ENCODE results near the gene HAUS2. TPM values are rescaled to one million over a fixed set of nuclear protein-coding genes. Genes with fewer than 3 reads are reported as not detected.

The HAUS2 gene
- total RNA-seq, 1 donor from 2014 or later, result 17.6 TPM

GRCh38 chr15:42507514-42507913 is 41.1 kb upstream of the HAUS2 start:
- Mint-ChIP-seq H3K27me3 (ENCODE audit: low read depth) (no peaks in the 10 kb centered on the region), H3K27ac (peak overlapping the region; percentile 80), H3K9me3 (no peaks in the 10 kb centered on the region), H3K4me1 (peaks cover 15% of the 10 kb centered on the region), H3K4me3 (no peak overlapping the region), H3K36me3 (no peaks in the 10 kb centered on the region)
- no peak for DNase-seq (ENCODE audit: low spot score in 2 of 2, unreplicated experiment in 2 of 2)
- TF ChIP-seq CTCF (IDR thresholded peaks at IDR 0.05; ENCODE audit: unreplicated experiment), result no peak

- peaks cover 15% of the 10 kb centered on the region for H3K4me1 Mint-ChIP-seq
- no peak for TF ChIP-seq CTCF (IDR thresholded peaks at IDR 0.05; ENCODE audit: unreplicated experiment)
- peak overlapping the region; percentile 80 for H3K27ac Mint-ChIP-seq
- no peaks in the 10 kb centered on the region for H3K27me3 Mint-ChIP-seq (ENCODE audit: low read depth)
- H3K36me3 Mint-ChIP-seq, result peaks cover 4% of the 10 kb centered on the region
- H3K4me3 Mint-ChIP-seq, result no peak overlapping the region
- no peak for DNase-seq (ENCODE audit: low spot score in 2 of 2, unreplicated experiment in 2 of 2)
- H3K9me3 Mint-ChIP-seq, result no peaks in the 10 kb centered on the region
Measured at GRCh38 chr15:42508263-42508690, 40.4 kb upstream of the HAUS2 start.

GRCh38 chr15:42510258-42511006 is 38.2 kb upstream of the HAUS2 start:
- Mint-ChIP-seq H3K4me3 (no peak overlapping the region), H3K27ac (peak overlapping the region; percentile 11), H3K27me3 (ENCODE audit: low read depth) (no peaks in the 10 kb centered on the region), H3K9me3 (no peaks in the 10 kb centered on the region), H3K4me1 (peaks cover 15% of the 10 kb centered on the region), H3K36me3 (peaks cover 17% of the 10 kb centered on the region)
- DNase-seq (ENCODE audit: low spot score in 2 of 2, unreplicated experiment in 2 of 2), result no peak
- TF ChIP-seq CTCF (IDR thresholded peaks at IDR 0.05; ENCODE audit: unreplicated experiment), result no peak

- Mint-ChIP-seq H3K27ac (no peak overlapping the region), H3K36me3 (peaks cover 22% of the 10 kb centered on the region), H3K4me3 (no peak overlapping the region), H3K4me1 (peaks cover 15% of the 10 kb centered on the region), H3K27me3 (ENCODE audit: low read depth) (no peaks in the 10 kb centered on the region), H3K9me3 (no peaks in the 10 kb centered on the region)
- no peak for DNase-seq (ENCODE audit: low spot score in 2 of 2, unreplicated experiment in 2 of 2)
- no peak for TF ChIP-seq CTCF (IDR thresholded peaks at IDR 0.05; ENCODE audit: unreplicated experiment)
Measured at GRCh38 chr15:42511007-42511391, 37.6 kb upstream of the HAUS2 start.

GRCh38 chr15:42523331-42523730 is 25.3 kb upstream of the HAUS2 start:
- no peak for DNase-seq (ENCODE audit: low spot score in 2 of 2, unreplicated experiment in 2 of 2)
- peaks cover 25% of the 10 kb centered on the region for H3K36me3 Mint-ChIP-seq
- H3K27me3 Mint-ChIP-seq (ENCODE audit: low read depth), result no peaks in the 10 kb centered on the region
- no peak for TF ChIP-seq CTCF (IDR thresholded peaks at IDR 0.05; ENCODE audit: unreplicated experiment)
- H3K4me3 Mint-ChIP-seq, result no peak overlapping the region
- H3K4me1 Mint-ChIP-seq, result no peaks in the 10 kb centered on the region
- no peak overlapping the region for H3K27ac Mint-ChIP-seq
- no peaks in the 10 kb centered on the region for H3K9me3 Mint-ChIP-seq
